GM12878 (cell line): ENCODE data around the gene EEPD1. TPM values are rescaled to one million over a fixed set of nuclear protein-coding genes. Genes with fewer than 3 reads are reported as not detected.

Source experiments
- ATAC-seq: fragments of 200-7000 bp; cut with Tn5 transposase; 3 replicates; pipeline ENCODE4 v1.9.1; 2020; ENCODE audit warnings: mild to moderate bottlenecking, moderate library complexity
- BruUV-seq: library from RNA; stranded (reverse); fragments of 400-500 nt; replicated peaks from 2 replicates; lab custom pipeline; 2021; lab: Mats Ljungman, UMichigan
- CTCF ChIA-PET: fragments of 300-600 bp; sonication (Branson Sonifier 250); formaldehyde crosslinking; extraction: SDS; loops from one replicate; lab custom pipeline; 2021; ENCODE audit warnings: inconsistent platforms; lab: Yijun Ruan, JAX
- POLR2A ChIA-PET: fragments of 350-600 bp; formaldehyde crosslinking; extraction: SDS; loops from one replicate; lab custom pipeline; 2021; ENCODE audit warnings: inconsistent platforms; lab: Charles Lee
- RAD21 ChIA-PET: fragments of 300-600 bp; sonication (Branson Sonifier 250); formaldehyde crosslinking; loops from one replicate; lab custom pipeline; 2023; ENCODE audit warnings: antibody characterized with exemption; ENCODE audit not compliant: unreplicated experiment; lab: Charles Lee
- SMC1A ChIA-PET: fragments of 300-600 bp; sonication (Branson Sonifier 250); formaldehyde crosslinking; loops from one replicate; lab custom pipeline; 2023; ENCODE audit not compliant: unreplicated experiment, uncharacterized antibody; lab: Charles Lee
- DNase-seq: peaks from one replicate; pipeline ENCODE4 v3.0.0-alpha.2; 2011; ENCODE audit warnings: low read depth, low spot score
- FAIRE-seq: peaks from 3 replicates; lab custom pipeline; 2011; peaks lifted over from hg19 to GRCh38; lab: Jason Lieb, UNC
- H2AFZ ChIP-seq: 2 replicates; pipeline ENCODE4 v1.6.0; 2011; ENCODE audit warnings: low read depth, low read length, control low read depth; ENCODE audit not compliant: control insufficient read depth
- H3K27ac ChIP-seq: 2 replicates; pipeline ENCODE4 v1.5.1; 2011; ENCODE audit warnings: control low read depth; ENCODE audit not compliant: control insufficient read depth, insufficient read depth
- H3K27me3 ChIP-seq, 2 experiments: replicated peaks in 1 of 2; 2 replicates each; pipeline versions ENCODE4 v1.6.0 to v1.6.1; 2011; ENCODE audit warnings: low read length in 1 of 2; ENCODE audit not compliant: control insufficient read depth in 2 of 2, insufficient read depth in 2 of 2
- H3K36me3 ChIP-seq, 2 experiments: 2 replicates each; pipeline ENCODE4 v1.5.1; 2011; ENCODE audit warnings: low read length in 1 of 2; ENCODE audit not compliant: control insufficient read depth in 2 of 2, insufficient read depth in 2 of 2
- H3K4me1 ChIP-seq: 2 replicates; pipeline ENCODE4 v1.6.1; 2011; ENCODE audit warnings: mild to moderate bottlenecking, low read length, moderate library complexity, mixed read lengths; ENCODE audit not compliant: control insufficient read depth, insufficient read depth
- H3K4me2 ChIP-seq: 2 replicates; pipeline ENCODE4 v1.6.0; 2011; ENCODE audit warnings: control low read depth; ENCODE audit not compliant: control insufficient read depth, insufficient read depth
- H3K4me3 ChIP-seq: fragments of 200-600 bp; sonication (generic); 2 replicates; pipeline ENCODE4 v1.5.1; 2016
- H3K79me2 ChIP-seq: 2 replicates; pipeline ENCODE4 v1.6.0; 2011; ENCODE audit warnings: low read length; ENCODE audit not compliant: control insufficient read depth, insufficient read depth
- H3K9ac ChIP-seq: 2 replicates; pipeline ENCODE4 v1.8.0; 2011; ENCODE audit warnings: low read length, control low read depth, mixed read lengths; ENCODE audit not compliant: control insufficient read depth, insufficient read depth
- H3K9me3 ChIP-seq: replicated peaks from 3 replicates; pipeline ENCODE4 v1.5.1; 2011; ENCODE audit warnings: mild to moderate bottlenecking, low read length; ENCODE audit not compliant: control insufficient read depth, insufficient read depth
- H4K20me1 ChIP-seq: 2 replicates; pipeline ENCODE4 v1.6.0; 2011; ENCODE audit not compliant: control insufficient read depth, insufficient read depth
- BACH1 ChIP-seq: fragments of 450-650 bp; IDR thresholded peaks from 2 replicates; pipeline ENCODE4 v1.6.1; 2017; ENCODE audit warnings: mild to moderate bottlenecking, borderline replicate concordance
- KDM1A ChIP-seq: fragments of 200-600 bp; sonication (generic); IDR thresholded peaks from 2 replicates; pipeline ENCODE4 v1.6.1; 2016; ENCODE audit warnings: borderline replicate concordance
- KLF5 ChIP-seq: fragments of 450-650 bp; IDR thresholded peaks from 2 replicates; pipeline ENCODE4 v1.6.1; 2014; ENCODE audit warnings: mild to moderate bottlenecking; ENCODE audit not compliant: partially characterized antibody
- MTA2 ChIP-seq: fragments of 450-650 bp; IDR thresholded peaks from 2 replicates; pipeline ENCODE4 v1.6.1; 2016; ENCODE audit warnings: low read depth, mild to moderate bottlenecking, moderate library complexity
- PAX5 ChIP-seq: IDR thresholded peaks from 2 replicates; pipeline ENCODE4 v1.6.1; 2011; ENCODE audit warnings: low read depth, low read length, borderline replicate concordance
- RB1 ChIP-seq: fragments of 450-650 bp; formaldehyde crosslinking; IDR thresholded peaks from 2 replicates; pipeline ENCODE4 v1.6.1; 2017; ENCODE audit warnings: mild to moderate bottlenecking, borderline replicate concordance
- REST ChIP-seq: IDR thresholded peaks from 2 replicates; pipeline ENCODE4 v1.6.1; 2012; ENCODE audit warnings: mild to moderate bottlenecking, low read depth, low read length
- RUNX3 ChIP-seq: IDR thresholded peaks from 2 replicates; pipeline ENCODE4 v1.6.1; 2012; ENCODE audit warnings: low read length, inconsistent platforms
- TARDBP ChIP-seq: IDR thresholded peaks from 2 replicates; pipeline ENCODE4 v1.6.1; 2016; ENCODE audit warnings: borderline replicate concordance
- ZNF384 ChIP-seq: IDR thresholded peaks from 2 replicates; pipeline ENCODE4 v1.6.1; 2012; ENCODE audit warnings: low read depth, mild to moderate bottlenecking, low read length, improper control_type of control experiment, borderline replicate concordance
- ZNF622 ChIP-seq: fragments of 450-650 bp; IDR thresholded peaks from 2 replicates; pipeline ENCODE4 v1.6.1; 2017; ENCODE audit warnings: mild to moderate bottlenecking, inconsistent platforms
- WGBS: methylation state at CpG from one replicate; pipeline ENCODE4 v1.1.6; 2016; ENCODE audit warnings: low lambda C conversion rate; ENCODE audit not compliant: insufficient replicate concordance, insufficient coverage; ENCODE audit errors: missing lambda C conversion rate; 5-methylcytosine and 5-hydroxymethylcytosine counted together
- in situ Hi-C: fragments of 300-500 bp; cut with MboI; formaldehyde crosslinking; loops from 9 replicates; pipeline ENCODE4 v1.14.3; 2018; ENCODE audit warnings: mixed read lengths
- intact Hi-C: fragments of 100-400 bp; cut with micrococcal nuclease; formaldehyde crosslinking; loops from one replicate; pipeline ENCODE4 v1.14.2; 2022; ENCODE audit not compliant: unreplicated experiment
- polyA plus RNA-seq, 11 experiments: library from polyadenylated mRNA; depleted of rRNA in 4 of 11; unstranded in 6 of 11; stranded (reverse) in 5 of 11; fragments of >200 nt; fragmentation: Nextera tagmentation in 4 of 11; fragmentation: Illumina TruSeq in 1 of 11; extraction: Ambion mirVana in 4 of 11; extraction: Trizol in 1 of 11; gene quantifications; 1 replicate in 1 of 11; 2 replicates in 10 of 11; pipeline versions ENCODE4 v1.2.1 to v1.2.3, GENCODE V29; 2011 to 2016; ENCODE audit warnings: inconsistent platforms in 2 of 11, missing spikeins in 2 of 11, low read depth in 1 of 11
- total RNA-seq, 4 experiments: library from RNA; depleted of rRNA in 3 of 4; stranded (reverse); fragments of >200 nt in 3 of 4; fragmentation: Illumina TruSeq in 1 of 4; extraction: Trizol in 1 of 4; gene quantifications; 2 replicates each; pipeline versions ENCODE4 v1.2.1 to v1.2.3, GENCODE V29; 2013 to 2021

The EEPD1 gene
- total and polyA plus RNA-seq, 10 of the 15 experiments (the other 5 are each of a cell fraction or from before 2014, with no cell fraction given): 0.24 to 2.8 (median 0.86) TPM; not detected in 1

GRCh38 chr7:36313607-36314006 is 160.6 kb downstream of the EEPD1 start (continued):
- no peak for TF ChIP-seq RB1

GRCh38 chr7:36314491-36314890 is 161.4 kb downstream of the EEPD1 start:
- Histone ChIP-seq H3K27me3 (no peaks in the 10 kb centered on the region), H4K20me1 (no peaks in the 10 kb centered on the region), H3K4me1 (no peaks in the 10 kb centered on the region), H3K9ac (no peak overlapping the region), H3K9me3 (no peaks in the 10 kb centered on the region), H3K79me2 (no peaks in the 10 kb centered on the region), H3K4me3 (no peak overlapping the region), H3K27ac (no peak overlapping the region), H2AFZ (no peak overlapping the region)
- WGBS: 7% methylated on average over 2 of the region's 2 CpGs
- no TSS peak for BruUV-seq
- DNase-seq: no peak
- ATAC-seq: no peak
- ChIA-PET POLR2A (no interaction called here), SMC1A (no interaction called here)
- no peak for FAIRE-seq
- in situ Hi-C loops (no loop called here), intact Hi-C loops (no loop called here)
- TF ChIP-seq MTA2: no peak
- TF ChIP-seq KLF5: no peak
- no peak for TF ChIP-seq TARDBP
- TF ChIP-seq PAX5: no peak
- TF ChIP-seq ZNF384: no peak
- TF ChIP-seq REST: no peak
- TF ChIP-seq RUNX3: no peak
- no peak for TF ChIP-seq ZNF622
- TF ChIP-seq BACH1: no peak
- no peak for TF ChIP-seq KDM1A
- TF ChIP-seq, all 136 proteins: peak for 0
- Histone ChIP-seq H3K4me2 (no peak overlapping the region), H3K36me3 (no peaks in the 10 kb centered on the region)
- CTCF ChIA-PET: interaction anchor here (1.1 to 1.9 kb wide), 2 partner anchors 13 to 329 kb away, joined by 3 to 7 read pairs; no protein-coding TSS in a partner anchor
- RAD21 ChIA-PET: no interaction called here
